Upper lobe of right lung (tissue), 1 donor: Measurements from ENCODE around the gene IGF1R. TPM values are rescaled to one million over a fixed set of nuclear protein-coding genes. Genes with fewer than 3 reads are reported as not detected.

Experiments used
- ATAC-seq: fragments of 200-7000 bp; cut with Tn5 transposase; one replicate; pipeline ENCODE4 v1.9.1; 2020; ENCODE audit warnings: mild to moderate bottlenecking, moderate library complexity
- DNase-seq: peaks from one replicate; pipeline ENCODE4 v3.0.0-alpha.2; 2020
- H3K27ac ChIP-seq: fragments of 200-600 bp; one replicate; pipeline ENCODE4 v1.8.0; 2022
- H3K27me3 ChIP-seq: fragments of 200-600 bp; one replicate; pipeline ENCODE4 v1.8.0; 2022; ENCODE audit warnings: mild to moderate bottlenecking
- H3K36me3 ChIP-seq: fragments of 200-600 bp; one replicate; pipeline ENCODE4 v1.8.0; 2022
- H3K4me1 ChIP-seq: fragments of 200-600 bp; one replicate; pipeline ENCODE4 v1.8.0; 2022
- H3K4me3 ChIP-seq: fragments of 200-600 bp; one replicate; pipeline ENCODE4 v1.8.0; 2022; ENCODE audit warnings: mild to moderate bottlenecking
- H3K9me3 ChIP-seq: fragments of 200-600 bp; one replicate; pipeline ENCODE4 v1.8.0; 2022
- intact Hi-C: fragments of 100-400 bp; cut with DNase I; formaldehyde crosslinking; loops from one replicate; pipeline ENCODE4 v1.11.0; 2022
- total RNA-seq: library from RNA; stranded (reverse); fragmentation: NEBNext Ultra II Directional; extraction: Animal tissue kit (Norgen Biotek cat#: 25700); gene quantifications from one replicate; pipeline ENCODE4 v1.2.1, GENCODE V29; 2021
- TF ChIP-seq, protein P1 (sequence below): fragments of 200-600 bp; IDR thresholded peaks from one replicate; pipeline ENCODE4 v1.8.0; 2022; ENCODE audit warnings: antibody characterized with exemption
- donor health status: DM: no; HTN: yes; CAD: no; lungs with severe emphysema.

IGF1R gene
- total RNA-seq, 1 donor from 2014 or later, result 40.0 TPM

DNA sequence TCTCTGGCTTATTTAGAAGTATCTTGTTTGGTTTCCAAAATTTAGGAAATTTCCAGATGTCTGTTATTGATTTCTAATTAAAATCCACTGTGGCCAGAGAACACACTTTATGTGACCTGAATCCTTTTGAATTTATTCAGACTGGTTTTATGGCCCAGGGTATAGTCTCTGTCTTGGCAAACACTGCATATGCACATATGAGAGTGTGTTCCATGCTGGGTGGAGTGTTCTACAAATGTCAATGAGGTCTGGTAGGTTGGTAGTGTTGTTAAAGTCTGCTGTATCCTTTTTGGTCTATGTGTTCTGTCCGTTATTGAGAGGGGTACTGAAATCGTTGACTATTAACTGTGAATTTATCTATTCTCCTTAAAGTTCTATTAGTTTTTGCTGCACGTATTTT lies 329.1 kb downstream of the IGF1R start:
- DNase-seq (no peak), ATAC-seq (no peak)
- Histone ChIP-seq H3K9me3 (no peaks in the 10 kb centered on the region), H3K4me3 (no peak overlapping the region), H3K27ac (no peak overlapping the region), H3K27me3 (no peaks in the 10 kb centered on the region), H3K36me3 (no peaks in the 10 kb centered on the region), H3K4me1 (no peaks in the 10 kb centered on the region)
- intact Hi-C loops, result no loop called here
- TF ChIP-seq, protein P1, sequence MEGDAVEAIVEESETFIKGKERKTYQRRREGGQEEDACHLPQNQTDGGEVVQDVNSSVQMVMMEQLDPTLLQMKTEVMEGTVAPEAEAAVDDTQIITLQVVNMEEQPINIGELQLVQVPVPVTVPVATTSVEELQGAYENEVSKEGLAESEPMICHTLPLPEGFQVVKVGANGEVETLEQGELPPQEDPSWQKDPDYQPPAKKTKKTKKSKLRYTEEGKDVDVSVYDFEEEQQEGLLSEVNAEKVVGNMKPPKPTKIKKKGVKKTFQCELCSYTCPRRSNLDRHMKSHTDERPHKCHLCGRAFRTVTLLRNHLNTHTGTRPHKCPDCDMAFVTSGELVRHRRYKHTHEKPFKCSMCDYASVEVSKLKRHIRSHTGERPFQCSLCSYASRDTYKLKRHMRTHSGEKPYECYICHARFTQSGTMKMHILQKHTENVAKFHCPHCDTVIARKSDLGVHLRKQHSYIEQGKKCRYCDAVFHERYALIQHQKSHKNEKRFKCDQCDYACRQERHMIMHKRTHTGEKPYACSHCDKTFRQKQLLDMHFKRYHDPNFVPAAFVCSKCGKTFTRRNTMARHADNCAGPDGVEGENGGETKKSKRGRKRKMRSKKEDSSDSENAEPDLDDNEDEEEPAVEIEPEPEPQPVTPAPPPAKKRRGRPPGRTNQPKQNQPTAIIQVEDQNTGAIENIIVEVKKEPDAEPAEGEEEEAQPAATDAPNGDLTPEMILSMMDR, result no peak

DNA sequence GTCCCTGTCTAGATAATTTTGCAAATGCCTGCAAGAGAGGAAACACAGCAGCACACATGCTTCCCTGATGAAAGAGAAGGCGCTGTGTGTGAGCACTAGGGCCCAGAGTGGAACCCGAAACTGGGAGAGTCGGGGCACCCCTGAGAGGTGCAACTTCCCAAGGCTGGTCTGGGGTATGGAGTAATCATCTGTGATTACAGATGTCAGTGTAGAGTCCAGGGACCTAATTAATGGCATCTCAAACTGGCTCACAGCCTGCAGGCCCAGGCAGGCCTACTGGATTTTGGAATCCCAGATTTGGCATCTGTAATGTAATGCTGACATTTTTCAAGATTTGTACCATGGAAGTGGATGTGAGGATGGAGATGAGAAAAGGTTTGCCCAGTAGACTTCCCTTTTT lies 329.8 kb downstream of the IGF1R start:
- Histone ChIP-seq H3K36me3 (no peaks in the 10 kb centered on the region), H3K27ac (no peak overlapping the region), H3K9me3 (no peaks in the 10 kb centered on the region), H3K4me3 (no peak overlapping the region), H3K4me1 (no peaks in the 10 kb centered on the region), H3K27me3 (no peaks in the 10 kb centered on the region)
- DNase-seq (no peak), ATAC-seq (no peak)
- intact Hi-C loops, result no loop called here
- TF ChIP-seq, protein P1, result no peak

DNA sequence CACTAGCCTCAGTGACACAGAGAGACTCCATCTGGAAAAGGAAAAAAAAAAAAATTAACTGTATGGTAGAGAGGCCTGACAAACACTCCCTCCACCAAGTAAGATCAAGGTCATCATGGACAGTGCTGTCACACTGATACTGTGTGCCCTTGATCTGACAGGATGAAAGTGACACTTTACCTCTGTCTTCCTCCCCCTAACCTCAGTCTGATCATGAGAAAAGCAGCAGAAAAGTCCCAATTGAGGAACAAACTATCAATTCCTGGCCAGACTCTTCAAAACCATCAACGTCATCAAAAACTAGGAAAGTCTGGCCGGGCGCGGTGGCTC lies 332.5 kb downstream of the IGF1R start:
- Histone ChIP-seq H3K36me3 (no peaks in the 10 kb centered on the region), H3K9me3 (no peaks in the 10 kb centered on the region), H3K27ac (no peak overlapping the region), H3K27me3 (no peaks in the 10 kb centered on the region), H3K4me1 (peaks cover 5% of the 10 kb centered on the region), H3K4me3 (no peak overlapping the region)
- TF ChIP-seq, protein P1, result no peak
- no peak for ATAC-seq
- intact Hi-C loops, result no loop called here
- no peak for DNase-seq

DNA sequence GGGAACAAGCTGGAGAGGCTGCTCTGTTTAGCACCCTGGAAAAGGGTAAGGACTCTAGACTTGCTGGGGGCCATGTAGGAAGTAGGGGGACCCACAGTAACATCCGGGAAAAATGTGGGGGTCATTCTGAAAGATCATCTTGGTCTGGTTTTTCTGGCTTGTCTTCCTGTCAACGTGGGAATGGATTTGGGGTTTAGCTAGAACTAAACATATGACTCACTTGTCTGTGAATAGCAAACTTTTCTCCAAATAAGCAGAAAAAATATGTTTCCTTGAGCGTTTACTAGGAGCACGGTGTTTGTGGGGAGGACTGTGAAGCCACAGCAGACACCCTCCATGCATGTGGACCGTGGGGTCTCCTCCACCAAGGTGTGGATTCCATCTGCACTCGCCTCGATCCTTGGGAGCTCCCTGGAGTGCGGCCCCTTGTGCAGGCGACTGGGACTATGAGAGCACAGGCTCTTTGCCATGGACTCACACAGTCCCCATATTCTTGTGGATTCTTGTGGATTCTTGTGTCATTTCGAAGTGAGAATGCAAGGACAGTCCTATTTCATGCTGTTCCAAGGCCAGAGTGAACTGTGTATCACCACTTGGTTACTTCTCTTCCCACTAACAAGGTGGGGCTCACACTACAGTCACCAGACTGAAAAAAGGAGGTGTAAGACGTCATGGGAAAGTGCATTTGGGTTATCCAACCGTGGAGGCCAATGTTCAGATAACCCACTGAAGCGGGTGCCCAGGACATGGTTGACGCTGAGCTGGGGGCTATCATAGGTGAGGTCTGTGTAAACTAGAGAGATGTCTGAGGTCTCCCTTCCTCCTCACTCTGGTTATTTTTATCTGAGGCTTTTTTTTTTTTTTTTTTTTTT lies 333.7 kb downstream of the IGF1R start:
- Histone ChIP-seq H3K27ac (no peak overlapping the region), H3K4me3 (no peak overlapping the region), H3K36me3 (no peaks in the 10 kb centered on the region), H3K4me1 (peaks cover 5% of the 10 kb centered on the region), H3K9me3 (no peaks in the 10 kb centered on the region), H3K27me3 (no peaks in the 10 kb centered on the region)
- no peak for ATAC-seq
- TF ChIP-seq, protein P1, result no peak
- DNase-seq, result no peak
- intact Hi-C loops, result no loop called here

DNA sequence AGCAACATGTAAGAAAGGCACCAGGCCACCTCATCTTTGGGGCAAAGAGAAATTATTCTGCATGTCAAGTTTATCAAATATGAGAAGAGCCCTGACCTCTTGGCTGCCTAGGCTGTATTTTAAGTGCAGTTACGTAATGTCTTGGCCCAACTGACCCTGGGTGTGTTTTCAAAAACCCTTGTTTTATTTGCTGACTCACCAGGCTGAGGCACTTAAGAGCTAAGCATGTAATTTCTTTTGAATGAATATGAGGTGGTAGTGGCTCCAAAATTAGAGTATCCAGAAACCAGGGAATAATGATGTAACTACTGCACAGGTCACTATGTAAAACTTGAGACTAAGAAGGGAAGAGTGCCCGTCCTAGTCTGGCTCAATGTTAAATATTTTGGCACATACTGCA lies 335.0 kb downstream of the IGF1R start:
- Histone ChIP-seq H3K9me3 (no peaks in the 10 kb centered on the region), H3K27me3 (no peaks in the 10 kb centered on the region), H3K4me1 (peaks cover 5% of the 10 kb centered on the region), H3K4me3 (no peak overlapping the region), H3K36me3 (no peaks in the 10 kb centered on the region), H3K27ac (no peak overlapping the region)
- DNase-seq (no peak), ATAC-seq (peak; percentile 86)
- intact Hi-C loops, result no loop called here
- TF ChIP-seq, protein P1, result no peak
